Brain microvascular endothelial cell (primary cell): ENCODE data around the gene ESRRG.

Experiments
- DNase-seq: peaks from one replicate; pipeline ENCODE4 v3.0.0-alpha.2; 2020
- H3K27ac ChIP-seq: fragments of 250-450 bp; sonication (Bioruptor Pico); 2 replicates; pipeline ENCODE4 v1.5.1; 2020; ENCODE audit warnings: mild to moderate bottlenecking, moderate library complexity
- H3K27me3 ChIP-seq: fragments of 250-450 bp; sonication (Bioruptor Pico); replicated peaks from 2 replicates; pipeline ENCODE4 v1.5.1; 2020; ENCODE audit warnings: mild to moderate bottlenecking
- H3K36me3 ChIP-seq: fragments of 250-450 bp; sonication (Bioruptor Pico); replicated peaks from 2 replicates; pipeline ENCODE4 v1.5.1; 2020; ENCODE audit warnings: mild to moderate bottlenecking
- H3K4me3 ChIP-seq: 2 replicates; pipeline ENCODE4 v1.5.1; 2011; ENCODE audit warnings: low read depth, mild to moderate bottlenecking, control low read depth, low read length, moderate library complexity
- CTCF ChIP-seq: IDR thresholded peaks from 2 replicates; pipeline ENCODE4 v1.5.1; 2011; ENCODE audit warnings: low read depth, mild to moderate bottlenecking, moderate library complexity, low read length, control low read depth, inconsistent platforms; ENCODE audit errors: missing control alignments
- in situ Hi-C: cut with HindIII; loops from 2 replicates; pipeline ENCODE4 v1.10.0; 2017; ENCODE audit warnings: low sequenced_read_pairs, low pct_ligation_motif_present

ESRRG gene

GRCh38 chr1:216475659-216476276 is 247.5 kb downstream of the ESRRG start:
- Histone ChIP-seq H3K36me3 (no peaks in the 10 kb centered on the region), H3K27me3 (no peaks in the 10 kb centered on the region), H3K27ac (no peak overlapping the region), H3K4me3 (no peak overlapping the region)
- TF ChIP-seq CTCF, result no peak
- DNase-seq, result no peak
- in situ Hi-C loops, result no loop called here

GRCh38 chr1:216466162-216466801 is 256.9 kb downstream of the ESRRG start:
- DNase-seq, result no peak
- no peak for TF ChIP-seq CTCF
- in situ Hi-C loops, result no loop called here

DNA sequence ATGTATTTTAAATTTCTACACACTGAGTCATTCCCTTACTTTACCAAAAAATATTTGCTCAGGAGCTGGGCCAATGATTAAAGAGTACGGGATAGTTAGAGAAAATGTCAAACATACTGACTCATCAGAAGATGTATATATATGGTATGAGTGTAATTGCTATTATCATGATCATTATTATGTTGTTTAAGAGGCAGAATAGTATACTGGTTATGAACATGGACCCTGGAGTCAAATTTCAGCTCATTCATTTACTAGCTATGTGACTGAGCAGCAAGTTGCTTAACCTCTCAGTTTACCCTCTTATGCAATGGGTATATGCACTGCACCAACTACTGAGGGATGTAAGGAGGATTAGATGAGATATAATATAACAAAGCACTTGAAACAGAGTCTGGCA is 258.7 kb downstream of the ESRRG start:
- Histone ChIP-seq H3K27ac (no peak overlapping the region), H3K27me3 (no peaks in the 10 kb centered on the region), H3K4me3 (no peak overlapping the region), H3K36me3 (no peaks in the 10 kb centered on the region)
- peak; percentile 77 for DNase-seq
- in situ Hi-C loops, result no loop called here
- TF ChIP-seq CTCF, result no peak

More at GRCh38 chr1:216466162-216466801, 256.9 kb downstream of the ESRRG start:
- Histone ChIP-seq H3K4me3 (no peak overlapping the region), H3K27ac (no peak overlapping the region), H3K27me3 (no peaks in the 10 kb centered on the region), H3K36me3 (no peaks in the 10 kb centered on the region)

- Histone ChIP-seq H3K4me3 (no peak overlapping the region), H3K27ac (no peak overlapping the region), H3K36me3 (no peaks in the 10 kb centered on the region), H3K27me3 (no peaks in the 10 kb centered on the region)
- in situ Hi-C loops, result no loop called here
- TF ChIP-seq CTCF, result no peak
- no peak for DNase-seq
Measured at GRCh38 chr1:216462066-216462775, 261.0 kb downstream of the ESRRG start.

- in situ Hi-C loops, result no loop called here
- DNase-seq, result no peak
- no peaks in the 10 kb centered on the region for H3K27me3 ChIP-seq
- no peak for TF ChIP-seq CTCF
- H3K36me3 ChIP-seq, result no peaks in the 10 kb centered on the region
- H3K27ac ChIP-seq, result no peak overlapping the region
- no peak overlapping the region for H3K4me3 ChIP-seq
Measured at GRCh38 chr1:216461466-216461865, 261.8 kb downstream of the ESRRG start.
